K562 (cell line): ENCODE results near the gene ITPRIPL2. TPM values are rescaled to one million over a fixed set of nuclear protein-coding genes. Genes with fewer than 3 reads are reported as not detected.
A peak's percentile ranks its signal among the peaks of the same experiment; 100 is the strongest.

Experiments
- ARID3A ChIP-seq: IDR thresholded peaks from 2 replicates; pipeline ENCODE4 v1.6.1; 2012; ENCODE audit warnings: low read depth, low read length, improper control_type of control experiment, borderline replicate concordance
- CHCHD3 ChIP-seq: fragments of 250-450 bp; sonication (Bioruptor Pico); IDR thresholded peaks from 2 replicates; pipeline ENCODE4 v2.1.2; 2022; ENCODE audit warnings: mild to moderate bottlenecking
- FOXO4 ChIP-seq: fragments of 450-650 bp; formaldehyde crosslinking; IDR thresholded peaks from 2 replicates; pipeline ENCODE4 v1.4.0; 2020; ENCODE audit warnings: mild to moderate bottlenecking, moderate library complexity
- GABPB1 ChIP-seq: sonication (generic); formaldehyde crosslinking; IDR thresholded peaks from 2 replicates; pipeline ENCODE4 v1.8.0; 2022; ENCODE audit warnings: mild to moderate bottlenecking, missing genetic modification reagents
- HDAC8 ChIP-seq: fragments of 450-650 bp; IDR thresholded peaks from 2 replicates; pipeline ENCODE4 v1.6.1; 2016; ENCODE audit warnings: mild to moderate bottlenecking, missing genetic modification characterization, moderate library complexity, missing compliant biosample characterization
- HNRNPLL ChIP-seq: fragments of 200-400 bp; formaldehyde crosslinking; IDR thresholded peaks from 2 replicates; pipeline ENCODE4 v1.6.1; 2017; ENCODE audit warnings: low read length, low read depth, mild to moderate bottlenecking; ENCODE audit not compliant: poor library complexity, severe bottlenecking
- HNRNPUL1 ChIP-seq: fragments of 200-400 bp; formaldehyde crosslinking; IDR thresholded peaks from 2 replicates; pipeline ENCODE4 v1.6.1; 2017; ENCODE audit warnings: low read length
- HSF4 ChIP-seq: fragments of 250-450 bp; sonication (Bioruptor Pico); IDR thresholded peaks from 2 replicates; pipeline ENCODE4 v2.1.2; 2022; ENCODE audit warnings: mild to moderate bottlenecking, moderate library complexity, borderline replicate concordance
- NBN ChIP-seq: fragments of 450-650 bp; IDR thresholded peaks from 2 replicates; pipeline ENCODE4 v1.6.1; 2016; ENCODE audit warnings: low read depth, mild to moderate bottlenecking
- NFIX ChIP-seq: fragments of 250-450 bp; sonication (Bioruptor Pico); IDR thresholded peaks from 2 replicates; pipeline ENCODE4 v1.4.0; 2020; ENCODE audit warnings: low read depth, mild to moderate bottlenecking, moderate library complexity
- POLR3G ChIP-seq: IDR thresholded peaks from 2 replicates; pipeline ENCODE4 v1.6.1; 2011; ENCODE audit not compliant: insufficient read length, insufficient replicate concordance; ENCODE audit errors: extremely low read depth
- PPARD ChIP-seq: fragments of 250-450 bp; sonication (Bioruptor Pico); IDR thresholded peaks from 2 replicates; pipeline ENCODE4 v1.8.0; 2022; ENCODE audit warnings: inconsistent platforms, mild to moderate bottlenecking, moderate library complexity
- PREB ChIP-seq: sonication (generic); formaldehyde crosslinking; IDR thresholded peaks from 2 replicates; pipeline ENCODE4 v1.8.1; 2023; ENCODE audit warnings: mild to moderate bottlenecking, missing genetic modification reagents
- RBM17 ChIP-seq: fragments of 200-400 bp; formaldehyde crosslinking; IDR thresholded peaks from 2 replicates; pipeline ENCODE4 v1.6.1; 2017; ENCODE audit warnings: low read depth, mild to moderate bottlenecking, low read length, borderline replicate concordance
- RBM34 ChIP-seq: fragments of 200-400 bp; formaldehyde crosslinking; IDR thresholded peaks from 2 replicates; pipeline ENCODE4 v1.6.1; 2018; ENCODE audit warnings: low read length, borderline replicate concordance; ENCODE audit not compliant: insufficient read depth
- SMARCB1 ChIP-seq: IDR thresholded peaks from 2 replicates; pipeline ENCODE4 v1.6.1; 2011; ENCODE audit warnings: improper control_type of control experiment, low read depth; ENCODE audit not compliant: insufficient read length
- SRSF7 ChIP-seq: fragments of 200-400 bp; formaldehyde crosslinking; optimal IDR thresholded peaks from 2 replicates; pipeline ENCODE3; 2017; ENCODE audit warnings: mild to moderate bottlenecking, low read depth, low read length
- ZC3H11A ChIP-seq: IDR thresholded peaks from 2 replicates; pipeline ENCODE4 v1.6.1; 2012; ENCODE audit warnings: low read depth, low read length, improper control_type of control experiment
- ZFP36 ChIP-seq: fragments of 150-350 bp; IDR thresholded peaks from 2 replicates; pipeline ENCODE4 v1.6.1; 2018; ENCODE audit warnings: low read length, low read depth; ENCODE audit not compliant: partially characterized antibody
- ZNF165 ChIP-seq: fragments of 250-450 bp; sonication (Bioruptor Pico); IDR thresholded peaks from 2 replicates; pipeline ENCODE4 v1.4.0; 2020; ENCODE audit warnings: borderline replicate concordance
- ZNF282 ChIP-seq: sonication (generic); formaldehyde crosslinking; IDR thresholded peaks from 2 replicates; pipeline ENCODE4 v1.8.1; 2023; ENCODE audit warnings: missing genetic modification reagents
- ZNF668 ChIP-seq: fragments of 250-450 bp; sonication (Bioruptor Pico); IDR thresholded peaks from 2 replicates; pipeline ENCODE4 v1.8.0; 2022; ENCODE audit warnings: mild to moderate bottlenecking, inconsistent platforms
- polyA plus RNA-seq, 8 experiments: library from polyadenylated mRNA; depleted of rRNA in 4 of 8; stranded (reverse) in 5 of 8; unstranded in 3 of 8; fragments of >200 nt; fragmentation: Nextera tagmentation in 2 of 8; fragmentation: Illumina TruSeq in 1 of 8; extraction: Ambion mirVana in 2 of 8; extraction: Trizol in 1 of 8; gene quantifications; 2 replicates each; pipeline versions ENCODE4 v1.2.1 to v1.2.3, GENCODE V29; 2011 to 2014; ENCODE audit warnings: inconsistent platforms in 1 of 8, missing spikeins in 1 of 8
- total RNA-seq, 7 experiments: library from RNA; depleted of rRNA in 6 of 7; stranded (reverse); fragments of >200 nt in 6 of 7; fragmentation: Illumina TruSeq in 2 of 7; extraction: Trizol in 2 of 7; gene quantifications; 2 replicates each; pipeline versions ENCODE4 v1.2.1 to v1.2.3, GENCODE V29; 2011 to 2021; ENCODE audit warnings: low replicate concordance in 1 of 7

ITPRIPL2 gene
- total and polyA plus RNA-seq, 9 of the 15 experiments (the other 6 are each of a cell fraction or from before 2014, with no cell fraction given): 0.04 to 2.2 (median 0.58) TPM

- no peak for TF ChIP-seq HNRNPLL
- no peak for TF ChIP-seq HDAC8 (tag)
- no peak for TF ChIP-seq ZNF165 (CRISPR knock-in tag)
- 0 out of 2 replicates have a peak, but pooled peaks have one; percentile 48 for TF ChIP-seq PREB (CRISPR knock-in tag)
- TF ChIP-seq ZC3H11A: no peak
- peak; percentile 11 for TF ChIP-seq ZFP36
- TF ChIP-seq NBN: no peak
- TF ChIP-seq HSF4: no peak
- peak; percentile 58; the same call in 1 of the 2 replicates for TF ChIP-seq GABPB1 (CRISPR knock-in tag)
- TF ChIP-seq NFIX (CRISPR knock-in tag): no peak
- TF ChIP-seq FOXO4 (CRISPR knock-in tag): no peak
- no peak for TF ChIP-seq SRSF7
- TF ChIP-seq ZNF282 (CRISPR knock-in tag): no peak
- TF ChIP-seq RBM34: no peak
- TF ChIP-seq HNRNPUL1: no peak
- TF ChIP-seq ZNF668 (CRISPR knock-in tag): no peak
- TF ChIP-seq POLR3G: no peak
- no peak for TF ChIP-seq RBM17
- no peak for TF ChIP-seq SMARCB1
- no peak for TF ChIP-seq PPARD (CRISPR knock-in tag)
- no peak for TF ChIP-seq CHCHD3
- 0 out of 2 replicates have a peak, but pooled peaks have one; percentile 17 for TF ChIP-seq ARID3A
These were observed 27.2 kb upstream of the ITPRIPL2 start (continued) for GRCh38 chr16:19086322-19087199.
